Muscle of arm (tissue), 12 donors: Measurements from ENCODE around the gene B4GALT6. TPM values are rescaled to one million over a fixed set of nuclear protein-coding genes. Genes with fewer than 3 reads are reported as not detected.

Source experiments
- DNase-seq: peaks from one replicate; pipeline ENCODE4 v3.0.0-alpha.2; 2013
- polyA plus RNA-seq, 12 donors: library from polyadenylated mRNA; unstranded; fragments of 120-200 nt; gene quantifications; one replicate each; pipeline ENCODE4 v1.2.1, GENCODE V29; 2013; ENCODE audit not compliant: insufficient read length in 12 of 12

Gene B4GALT6
- polyA plus RNA-seq, 12 donors, result 9.6 to 16.1 (median 12.8) TPM; not detected in 1

DNA sequence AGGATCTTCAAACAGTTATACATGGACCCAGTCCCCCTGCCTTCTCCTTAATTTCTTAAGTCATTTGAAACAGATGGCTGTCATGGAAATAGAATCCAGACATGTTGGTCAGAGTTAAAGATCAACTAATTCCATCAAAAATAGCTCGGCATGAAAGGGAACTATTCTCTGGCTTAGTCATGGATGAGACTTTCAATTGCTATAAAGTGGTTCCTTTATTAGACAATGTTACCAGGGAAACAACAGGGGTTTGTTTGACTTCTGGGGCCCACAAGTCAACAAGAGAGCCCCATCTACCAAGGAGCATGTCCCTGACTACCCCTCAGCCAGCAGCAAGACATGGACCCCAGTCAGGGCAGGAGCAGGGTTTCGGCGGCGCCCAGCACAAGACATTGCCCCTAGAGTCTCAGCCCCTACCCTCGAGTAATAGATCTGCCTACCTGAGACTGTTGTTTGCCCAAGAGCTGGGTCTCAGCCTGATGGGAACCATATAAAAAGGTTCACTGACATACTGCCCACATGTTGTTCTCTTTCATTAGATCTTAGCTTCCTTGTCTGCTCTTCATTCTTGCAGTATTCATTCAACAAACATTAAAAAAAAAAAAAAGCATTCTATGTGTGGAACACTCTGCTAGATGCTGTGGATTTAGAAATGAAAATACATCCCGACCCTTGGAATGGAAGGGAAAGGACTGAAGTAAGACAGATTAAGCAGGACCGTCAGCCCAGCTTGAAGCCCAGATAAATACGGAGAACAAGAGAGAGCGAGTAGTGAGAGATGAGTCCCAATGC is 88.1 kb downstream of the B4GALT6 start:
- no peak for DNase-seq

- DNase-seq, result no peak
Measured at GRCh38 chr18:31595121-31595771, 89.1 kb downstream of the B4GALT6 start.

DNA sequence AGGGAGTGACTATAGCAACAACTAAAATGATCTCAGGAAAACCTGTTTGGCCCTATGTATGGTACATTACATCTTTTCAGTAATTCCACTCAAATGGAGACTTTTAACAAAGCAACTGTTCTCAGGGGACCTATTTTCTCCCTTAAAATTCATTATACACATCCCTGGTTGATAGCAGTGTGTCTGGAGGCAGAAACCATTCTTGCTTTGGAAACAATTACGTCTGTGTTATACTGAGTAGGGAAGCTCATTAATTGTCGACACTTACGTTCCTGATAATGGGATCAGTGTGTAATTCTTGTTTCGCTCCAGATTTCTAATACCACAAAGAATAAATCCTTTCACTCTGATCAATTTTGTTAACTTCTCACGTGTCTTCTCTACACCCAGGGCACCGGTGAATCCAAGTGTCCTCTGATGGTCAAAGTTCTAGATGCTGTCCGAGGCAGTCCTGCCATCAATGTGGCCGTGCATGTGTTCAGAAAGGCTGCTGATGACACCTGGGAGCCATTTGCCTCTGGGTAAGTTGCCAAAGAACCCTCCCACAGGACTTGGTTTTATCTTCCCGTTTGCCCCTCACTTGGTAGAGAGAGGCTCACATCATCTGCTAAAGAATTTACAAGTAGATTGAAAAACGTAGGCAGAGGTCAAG is 91.7 kb downstream of the B4GALT6 start:
- DNase-seq, result no peak

- no peak for DNase-seq
Measured at GRCh38 chr18:31591628-31592027, 92.8 kb downstream of the B4GALT6 start, which contains the start of gene TTR. TTR (plus strand) TSS chr18:31591877; CDS start chr18:31591903, 26 bp downstream.

DNA sequence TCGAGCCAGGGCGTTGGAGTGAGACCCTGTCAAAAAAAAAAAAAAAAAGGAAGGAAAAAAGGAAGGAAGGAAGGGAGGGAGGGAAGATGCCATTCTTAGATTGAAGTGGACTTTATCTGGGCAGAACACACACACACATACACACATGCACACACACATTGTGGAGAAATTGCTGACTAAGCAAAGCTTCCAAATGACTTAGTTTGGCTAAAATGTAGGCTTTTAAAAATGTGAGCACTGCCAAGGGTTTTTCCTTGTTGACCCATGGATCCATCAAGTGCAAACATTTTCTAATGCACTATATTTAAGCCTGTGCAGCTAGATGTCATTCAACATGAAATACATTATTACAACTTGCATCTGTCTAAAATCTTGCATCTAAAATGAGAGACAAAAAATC is 93.3 kb downstream of the B4GALT6 start:
- DNase-seq, result no peak

DNA sequence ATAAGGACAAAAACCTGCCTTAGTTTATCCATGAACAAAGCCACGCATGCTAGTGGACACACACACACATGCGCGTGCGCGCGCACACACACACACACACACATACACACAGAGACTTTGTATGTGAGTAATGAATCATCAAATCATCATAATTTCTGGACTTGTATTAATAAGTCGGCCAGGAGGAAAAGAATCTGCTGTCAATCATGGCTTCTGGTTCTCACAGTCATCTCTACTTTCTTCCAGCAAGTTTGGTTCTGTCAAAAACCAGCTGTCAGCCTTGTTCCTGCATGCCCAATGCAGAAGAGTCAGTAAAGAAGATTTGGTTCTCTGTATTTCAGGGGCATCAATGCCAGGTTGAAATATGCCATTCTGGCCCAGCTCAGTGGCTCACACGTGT is 93.8 kb downstream of the B4GALT6 start:
- no peak for DNase-seq

DNA sequence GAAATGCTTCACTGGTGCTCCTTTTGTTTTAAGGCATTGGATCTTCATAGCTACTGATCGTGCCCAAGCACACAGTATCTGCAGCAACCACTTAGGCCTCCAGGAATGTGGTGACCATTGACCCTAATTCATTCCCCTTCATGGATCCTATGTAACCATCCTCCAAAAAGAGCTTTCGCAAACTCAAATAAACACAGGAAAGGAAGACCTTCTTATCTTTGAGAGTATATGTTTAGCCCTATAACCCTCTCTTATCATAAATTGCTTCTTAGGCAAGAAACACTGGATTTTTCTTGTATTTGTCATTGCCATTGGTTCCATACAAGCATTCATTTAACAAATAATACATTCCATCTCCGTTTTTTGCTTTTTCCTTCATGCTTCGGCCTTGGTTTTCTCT is 96.9 kb downstream of the B4GALT6 start:
- DNase-seq, result no peak

- no peak for DNase-seq
Measured at GRCh38 chr18:31586616-31587015, 97.8 kb downstream of the B4GALT6 start.

DNA sequence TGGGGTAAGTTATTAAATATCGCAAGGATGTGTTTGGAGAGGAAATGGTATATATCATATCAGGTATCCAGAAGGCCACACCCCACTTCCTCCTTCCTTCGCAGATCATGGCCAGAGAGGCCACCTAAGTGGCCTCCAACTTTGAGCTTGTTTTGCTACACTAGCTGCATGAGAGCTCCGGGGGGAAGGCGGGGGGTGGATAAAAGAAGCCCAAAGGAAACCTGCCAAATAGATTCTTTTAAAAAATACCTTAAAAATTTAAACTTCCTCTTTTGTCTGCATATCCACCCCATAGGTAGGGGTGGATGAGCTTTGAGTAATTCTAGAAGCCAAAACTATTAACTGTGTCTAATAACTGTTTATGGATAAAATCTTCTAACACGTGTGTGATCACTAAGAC is 98.4 kb downstream of the B4GALT6 start:
- no peak for DNase-seq

- DNase-seq, result no peak
Measured at GRCh38 chr18:31583185-31583854, 101.1 kb downstream of the B4GALT6 start.

DNA sequence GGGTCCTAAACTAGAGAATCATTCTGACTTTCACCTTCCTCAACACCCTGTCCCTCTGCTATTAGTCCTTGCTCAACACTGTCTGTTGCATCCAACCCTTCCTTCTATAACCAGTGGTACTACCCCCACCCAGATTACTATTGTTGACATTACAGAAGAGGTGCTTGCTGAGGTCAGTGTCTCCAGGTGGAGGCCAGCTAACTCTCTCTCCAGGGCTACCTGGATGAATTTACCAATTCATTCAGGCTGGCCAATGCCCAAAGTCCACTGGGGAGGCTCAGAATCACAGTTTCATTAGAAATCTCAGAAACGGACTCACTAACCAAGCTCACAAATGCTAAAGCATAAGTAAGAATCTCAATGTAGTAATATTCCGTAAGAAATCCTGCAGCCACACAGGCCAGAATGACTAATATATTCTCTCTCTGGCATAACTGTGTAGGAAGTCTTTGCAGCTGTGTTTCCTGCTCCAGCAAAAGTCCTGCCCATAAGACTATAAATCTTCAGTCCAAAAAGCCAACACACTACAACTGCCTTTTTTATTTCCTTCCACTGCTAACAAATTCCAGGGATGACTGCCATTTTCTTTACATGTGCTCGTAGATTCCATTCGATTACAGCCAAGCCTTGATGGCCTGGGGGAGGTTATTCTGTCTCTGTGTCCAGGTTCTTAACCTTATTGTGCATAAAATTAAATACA is 102.7 kb downstream of the B4GALT6 start:
- peak; percentile 55 for DNase-seq

GRCh38 chr18:31579375-31579774 is 105.0 kb downstream of the B4GALT6 start:
- DNase-seq, result no peak

GRCh38 chr18:31578126-31578525 is 106.3 kb downstream of the B4GALT6 start:
- DNase-seq, result no peak

- no peak for DNase-seq
Measured at GRCh38 chr18:31577195-31577594, 107.2 kb downstream of the B4GALT6 start.

DNA sequence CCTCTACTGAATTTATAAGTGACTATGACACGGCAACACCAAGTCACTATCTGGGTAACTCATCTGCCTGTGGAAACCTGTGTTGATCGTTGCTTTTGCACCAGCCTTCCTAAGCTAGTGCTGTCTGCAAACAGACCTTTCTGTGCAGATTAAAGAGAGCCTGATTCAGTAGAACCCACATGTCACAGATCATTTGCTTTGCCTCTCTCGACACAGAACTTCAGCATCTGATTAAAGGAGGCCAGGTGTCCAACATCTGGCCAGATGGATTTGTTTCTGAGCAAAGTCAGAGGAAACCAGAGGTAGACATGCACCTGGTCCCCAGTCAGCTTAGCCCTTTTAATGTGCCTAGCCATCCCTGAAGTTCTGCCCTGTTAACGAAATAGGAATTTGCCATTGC is 107.7 kb downstream of the B4GALT6 start:
- no peak for DNase-seq

- no peak for DNase-seq
Measured at GRCh38 chr18:31575515-31576257, 108.7 kb downstream of the B4GALT6 start.

DNA sequence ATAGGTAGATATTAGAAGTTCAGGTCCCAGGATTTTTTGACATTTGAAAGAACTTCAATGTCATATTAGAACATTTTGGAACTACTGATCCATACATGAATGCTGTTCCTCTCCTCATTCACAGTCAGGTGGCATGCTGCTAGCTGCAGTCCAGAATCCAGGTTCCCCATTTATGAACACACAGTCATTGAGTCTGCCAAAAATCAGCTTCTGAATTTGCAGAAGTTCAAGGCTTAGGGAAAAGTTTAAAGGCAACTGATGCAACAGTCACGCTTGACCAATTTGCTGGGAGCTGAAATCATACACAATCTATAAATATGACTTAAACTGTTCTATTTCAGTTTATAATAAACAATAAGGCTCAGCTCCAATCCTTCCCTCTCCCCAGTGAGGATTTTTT is 110.0 kb downstream of the B4GALT6 start:
- DNase-seq, result no peak
